Measurements from ENCODE around the gene FOXO4.

GRCh38 chrX:71148278-71148663, 52.6 kb downstream of the FOXO4 start:
- no peak for TF ChIP-seq USF2 (CRISPR knock-in tag; IDR thresholded peaks at IDR 0.05)
- TF ChIP-seq IRF1 (CRISPR knock-in tag; IDR thresholded peaks at IDR 0.05): no peak
- TF ChIP-seq CTCF (IDR thresholded peaks at IDR 0.05): no peak
- TF ChIP-seq CREM (CRISPR knock-in tag; IDR thresholded peaks at IDR 0.05): no peak
- no peak for TF ChIP-seq CREB1 (CRISPR knock-in tag; IDR thresholded peaks at IDR 0.05)
- no peak for TF ChIP-seq NR3C1 (CRISPR knock-in tag; conservative IDR thresholded peaks at IDR 0.05; ENCODE audit: low read depth)
- no peak for TF ChIP-seq ATF3 (CRISPR knock-in tag; conservative IDR thresholded peaks at IDR 0.05)
- TF ChIP-seq NFYB (CRISPR knock-in tag; conservative IDR thresholded peaks at IDR 0.05; ENCODE audit: low read depth): no peak
- no peak for TF ChIP-seq ATF2 (CRISPR knock-in tag; IDR thresholded peaks at IDR 0.05; ENCODE audit: borderline replicate concordance, low read depth)
- TF ChIP-seq NR2C2 (CRISPR knock-in tag; IDR thresholded peaks at IDR 0.05): no peak
- no peak for TF ChIP-seq E2F1 (CRISPR knock-in tag; IDR thresholded peaks at IDR 0.05)
- no peak for TF ChIP-seq TEAD1 (CRISPR knock-in tag; IDR thresholded peaks at IDR 0.05)
- TF ChIP-seq ZNF121 (CRISPR knock-in tag; IDR thresholded peaks at IDR 0.05): no peak
- no peak for TF ChIP-seq MAX (CRISPR knock-in tag; IDR thresholded peaks at IDR 0.05)
